Subcutaneous abdominal adipose tissue (tissue), 5 donors: ENCODE measurements around the gene TNS3.

Experiments used
- H3K27ac ChIP-seq: one replicate; pipeline ENCODE4 v1.7.0; 2013; ENCODE audit warnings: low read depth, mild to moderate bottlenecking, inconsistent platforms, low read length, moderate library complexity
- H3K27me3 ChIP-seq, 5 donors: one replicate each; pipeline ENCODE4 v1.7.0; 2013; ENCODE audit warnings: low read length in 5 of 5, inconsistent platforms in 1 of 5; ENCODE audit not compliant: control insufficient read depth in 5 of 5, insufficient read depth in 4 of 5
- H3K36me3 ChIP-seq, 5 donors: one replicate each; pipeline ENCODE4 v1.7.0; 2013; ENCODE audit warnings: low read length in 5 of 5; ENCODE audit not compliant: control insufficient read depth in 5 of 5, insufficient read depth in 5 of 5
- H3K4me1 ChIP-seq, 5 donors: one replicate each; pipeline ENCODE4 v1.7.0; 2013; ENCODE audit warnings: low read length in 5 of 5, mild to moderate bottlenecking in 3 of 5, moderate library complexity in 1 of 5; ENCODE audit not compliant: control insufficient read depth in 5 of 5, insufficient read depth in 5 of 5
- H3K4me3 ChIP-seq, 5 donors: one replicate each; pipeline ENCODE4 v1.7.0; 2013; ENCODE audit warnings: low read length in 5 of 5, low read depth in 1 of 5
- H3K9ac ChIP-seq, 5 donors: one replicate each; pipeline ENCODE4 v1.7.0; 2013; ENCODE audit warnings: low read length in 5 of 5, mild to moderate bottlenecking in 4 of 5, moderate library complexity in 3 of 5
- H3K9me3 ChIP-seq, 5 donors: one replicate each; pipeline ENCODE4 v1.7.0; 2013; ENCODE audit warnings: low read length in 5 of 5; ENCODE audit not compliant: control insufficient read depth in 5 of 5
- donor health status: healthy.
- donor health status: healthy.
- donor health status: healthy.
- donor health status: healthy.
- donor health status: healthy.

TNS3 gene

DNA sequence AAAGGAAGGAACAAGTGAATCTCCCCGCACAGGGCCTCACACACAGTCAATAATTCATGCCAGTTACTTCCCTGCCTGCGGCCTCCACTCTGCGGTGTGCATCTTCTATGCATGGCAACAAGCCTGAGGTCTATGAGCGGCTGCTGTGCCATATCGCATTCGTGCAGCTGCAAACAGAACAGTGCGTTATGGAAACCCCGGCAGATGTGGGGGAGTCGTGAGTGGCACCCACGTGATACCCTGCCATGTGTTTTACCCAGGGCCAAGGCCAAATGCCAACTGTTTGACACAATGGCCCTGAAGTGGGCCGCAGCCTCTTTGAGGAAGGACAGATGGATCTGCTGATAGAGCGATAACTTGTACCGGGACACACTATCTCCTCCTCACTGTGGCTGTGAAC lies 13.4 kb downstream of the TNS3 start:
- no peak overlapping the region for H3K9ac ChIP-seq
- H3K4me1 ChIP-seq = peaks cover 20 to 50% (median 48%) of the 10 kb centered on the region in 5 donors
- H3K9me3 ChIP-seq = no peaks in the 10 kb centered on the region
- H3K4me3 ChIP-seq = no peak overlapping the region
- peaks cover 0 to 7% (median 0%) of the 10 kb centered on the region in 5 donors for H3K36me3 ChIP-seq
- H3K27me3 ChIP-seq = no peaks in the 10 kb centered on the region
- H3K27ac ChIP-seq = no peak overlapping the region

DNA sequence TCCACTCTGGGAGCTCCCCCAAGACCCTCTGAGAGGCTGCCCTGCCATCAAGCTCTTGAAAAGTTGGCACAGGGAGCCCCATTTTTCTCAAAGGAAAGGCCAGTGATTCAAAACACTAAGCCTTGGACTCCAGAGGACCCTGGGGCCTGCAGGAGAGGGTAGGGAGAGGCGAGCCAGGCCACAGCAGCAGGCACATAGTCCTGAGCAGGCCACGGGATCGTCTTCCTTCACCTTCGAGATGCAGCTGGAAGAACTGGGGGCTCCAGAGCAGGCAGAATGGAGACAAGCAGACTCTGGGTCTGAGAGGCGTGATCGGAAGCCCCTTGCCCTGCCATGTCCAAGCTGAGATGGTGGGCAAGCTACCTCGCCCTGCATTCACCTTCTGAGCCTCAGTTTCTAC lies 13.9 kb downstream of the TNS3 start:
- H3K4me3 ChIP-seq = no peak overlapping the region
- H3K36me3 ChIP-seq = peaks cover 0 to 7% (median 0%) of the 10 kb centered on the region in 5 donors
- H3K4me1 ChIP-seq = peaks cover 20 to 45% (median 43%) of the 10 kb centered on the region in 5 donors
- H3K27ac ChIP-seq = no peak overlapping the region
- H3K27me3 ChIP-seq = no peaks in the 10 kb centered on the region
- no peaks in the 10 kb centered on the region for H3K9me3 ChIP-seq
- H3K9ac ChIP-seq = no peak overlapping the region

DNA sequence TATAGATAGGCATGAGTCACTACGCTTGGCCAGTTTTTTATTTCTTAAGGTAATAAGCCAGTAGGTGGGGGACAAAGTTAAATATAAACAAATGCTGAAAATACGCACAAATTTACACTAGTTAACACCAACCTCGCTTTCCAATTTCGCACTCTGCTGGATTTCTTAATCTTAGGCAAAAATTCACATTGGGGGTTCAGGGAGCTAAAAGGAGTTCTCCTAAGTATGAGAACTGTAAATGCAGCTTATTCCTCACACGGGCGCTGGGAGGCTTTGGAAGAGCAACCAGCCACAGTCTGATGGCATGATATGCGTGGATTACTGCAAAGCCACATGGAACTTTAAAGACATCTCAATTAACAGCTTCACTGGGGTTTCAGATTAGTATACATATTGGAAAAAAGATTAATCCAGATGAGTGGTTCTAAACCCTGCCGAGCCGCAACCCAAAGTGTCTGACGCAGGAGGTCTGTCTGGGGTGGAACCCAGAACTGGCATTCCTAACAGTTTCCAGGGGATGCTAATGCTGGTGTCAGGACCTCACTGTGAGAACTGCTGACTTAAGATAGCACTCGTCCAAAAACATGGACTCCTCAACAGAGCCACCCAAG lies 16.2 kb downstream of the TNS3 start:
- Histone ChIP-seq H3K9ac (no peak overlapping the region), H3K36me3 (peaks cover 0 to 7% (median 0%) of the 10 kb centered on the region in 5 donors), H3K27me3 (no peaks in the 10 kb centered on the region), H3K4me3 (no peak overlapping the region), H3K4me1 (peaks cover 6 to 27% (median 22%) of the 10 kb centered on the region in 5 donors), H3K9me3 (no peaks in the 10 kb centered on the region), H3K27ac (no peak overlapping the region)

DNA sequence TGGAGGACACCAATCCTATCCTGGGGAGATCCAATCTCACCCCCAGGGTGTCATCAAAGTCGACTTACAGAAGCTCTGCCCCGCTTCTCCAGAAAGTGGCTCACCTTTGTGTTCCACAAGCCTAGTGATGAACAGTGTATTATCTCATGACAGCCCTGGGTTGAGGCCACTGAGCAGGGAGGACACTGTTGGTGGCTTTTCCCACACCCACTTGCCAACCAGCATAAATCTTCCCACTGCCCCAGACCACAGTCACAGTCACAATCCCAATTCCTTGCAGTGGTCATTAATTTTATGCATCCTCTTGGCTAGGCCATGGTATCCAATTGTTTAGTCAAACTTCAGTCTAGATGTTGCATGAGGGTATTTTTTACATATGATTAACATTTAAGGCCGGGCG lies 18.4 kb downstream of the TNS3 start:
- Histone ChIP-seq H3K9ac (no peak overlapping the region), H3K4me3 (no peak overlapping the region), H3K36me3 (peaks cover 0 to 6% (median 0%) of the 10 kb centered on the region in 5 donors), H3K27ac (no peak overlapping the region), H3K9me3 (no peaks in the 10 kb centered on the region), H3K4me1 (peaks cover 0 to 26% (median 16%) of the 10 kb centered on the region in 5 donors), H3K27me3 (no peaks in the 10 kb centered on the region)

DNA sequence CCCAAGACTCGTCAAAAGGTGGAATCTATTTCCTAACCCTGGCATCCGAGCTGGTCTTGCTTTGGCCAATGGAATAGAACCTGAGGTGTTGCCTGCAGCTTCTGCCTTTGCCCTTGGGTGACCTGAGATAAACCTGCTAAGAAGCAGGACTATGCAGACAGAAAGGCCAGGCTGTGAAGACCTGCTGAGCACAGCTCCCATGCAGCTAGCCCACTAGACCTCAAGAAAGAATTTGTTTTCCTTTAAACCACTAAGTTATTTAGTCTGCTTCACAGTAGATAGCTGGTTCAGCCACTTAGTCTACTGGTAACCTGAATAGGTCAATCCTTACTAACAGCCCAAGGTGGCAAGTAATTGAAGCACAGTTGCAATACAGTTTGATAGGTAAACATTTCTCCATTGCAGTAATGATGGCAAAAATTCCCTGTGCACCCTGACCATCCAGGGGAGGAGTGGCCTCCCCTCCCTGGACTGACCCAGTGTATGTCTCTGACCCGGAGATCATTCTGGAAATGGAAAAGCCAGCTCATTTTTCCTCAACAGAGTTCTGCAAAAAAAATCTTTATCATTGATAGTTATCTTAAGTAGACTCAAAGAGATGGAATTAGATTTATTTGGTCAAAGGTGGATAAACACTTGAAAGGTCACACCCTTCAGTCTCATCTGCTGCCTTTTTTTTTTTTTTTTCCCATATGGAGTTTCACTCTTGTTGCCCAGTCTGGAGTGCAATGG lies 20.0 kb downstream of the TNS3 start:
- Histone ChIP-seq H3K9me3 (no peaks in the 10 kb centered on the region), H3K4me3 (no peak overlapping the region), H3K27ac (no peak overlapping the region), H3K4me1 (peaks cover 0 to 38% (median 28%) of the 10 kb centered on the region in 5 donors), H3K27me3 (no peaks in the 10 kb centered on the region), H3K9ac (no peak overlapping the region), H3K36me3 (peaks cover 0 to under 1% (median 0%) of the 10 kb centered on the region in 5 donors)

DNA sequence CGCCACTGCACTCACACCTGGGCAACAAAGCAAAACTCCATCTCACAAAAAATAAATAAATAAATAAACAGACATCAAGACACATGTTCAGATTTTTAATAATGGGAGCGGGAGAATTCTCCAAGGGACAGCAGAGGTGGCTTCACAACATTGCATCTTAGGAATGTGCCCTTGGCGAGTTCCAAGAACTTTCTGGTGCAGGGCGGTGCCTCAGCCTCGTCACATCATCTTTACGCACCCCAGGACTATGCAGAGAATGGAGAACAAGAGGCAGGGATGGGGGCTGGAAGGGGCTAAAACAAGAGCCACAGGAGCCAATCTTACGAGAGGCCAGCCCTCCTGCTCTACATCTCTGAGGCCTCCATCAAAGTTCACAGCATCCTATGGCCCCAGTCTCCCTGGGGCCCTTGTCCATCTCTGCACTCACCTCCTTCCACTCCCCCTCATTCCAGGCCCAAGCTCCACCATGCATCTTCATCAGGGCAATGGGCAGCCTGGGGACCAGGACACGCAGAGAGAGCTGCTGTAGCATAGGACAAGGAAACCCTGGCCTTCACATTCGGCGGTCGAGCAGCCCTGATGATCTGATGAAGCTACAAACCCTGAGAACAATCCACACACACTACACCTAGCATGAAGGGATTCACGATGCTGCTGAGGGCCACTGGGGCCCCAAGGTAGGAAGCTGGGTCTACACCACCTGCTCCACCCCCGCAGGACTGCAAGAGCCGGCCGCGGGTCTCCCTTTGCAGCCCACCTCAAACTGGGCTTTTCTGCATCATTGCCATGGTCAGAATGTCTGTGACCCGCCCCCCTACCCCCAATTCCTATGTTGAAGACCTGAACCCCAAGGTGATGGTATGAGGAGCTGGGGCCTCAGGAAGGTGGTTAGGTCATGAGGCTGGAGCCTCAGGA lies 22.3 kb downstream of the TNS3 start:
- Histone ChIP-seq H3K9ac (no peak overlapping the region), H3K36me3 (peaks cover 0 to 7% (median 2%) of the 10 kb centered on the region in 5 donors), H3K27ac (no peak overlapping the region), H3K4me1 (peaks cover 2 to 46% (median 26%) of the 10 kb centered on the region in 5 donors), H3K27me3 (no peaks in the 10 kb centered on the region), H3K9me3 (no peaks in the 10 kb centered on the region), H3K4me3 (no peak overlapping the region)

DNA sequence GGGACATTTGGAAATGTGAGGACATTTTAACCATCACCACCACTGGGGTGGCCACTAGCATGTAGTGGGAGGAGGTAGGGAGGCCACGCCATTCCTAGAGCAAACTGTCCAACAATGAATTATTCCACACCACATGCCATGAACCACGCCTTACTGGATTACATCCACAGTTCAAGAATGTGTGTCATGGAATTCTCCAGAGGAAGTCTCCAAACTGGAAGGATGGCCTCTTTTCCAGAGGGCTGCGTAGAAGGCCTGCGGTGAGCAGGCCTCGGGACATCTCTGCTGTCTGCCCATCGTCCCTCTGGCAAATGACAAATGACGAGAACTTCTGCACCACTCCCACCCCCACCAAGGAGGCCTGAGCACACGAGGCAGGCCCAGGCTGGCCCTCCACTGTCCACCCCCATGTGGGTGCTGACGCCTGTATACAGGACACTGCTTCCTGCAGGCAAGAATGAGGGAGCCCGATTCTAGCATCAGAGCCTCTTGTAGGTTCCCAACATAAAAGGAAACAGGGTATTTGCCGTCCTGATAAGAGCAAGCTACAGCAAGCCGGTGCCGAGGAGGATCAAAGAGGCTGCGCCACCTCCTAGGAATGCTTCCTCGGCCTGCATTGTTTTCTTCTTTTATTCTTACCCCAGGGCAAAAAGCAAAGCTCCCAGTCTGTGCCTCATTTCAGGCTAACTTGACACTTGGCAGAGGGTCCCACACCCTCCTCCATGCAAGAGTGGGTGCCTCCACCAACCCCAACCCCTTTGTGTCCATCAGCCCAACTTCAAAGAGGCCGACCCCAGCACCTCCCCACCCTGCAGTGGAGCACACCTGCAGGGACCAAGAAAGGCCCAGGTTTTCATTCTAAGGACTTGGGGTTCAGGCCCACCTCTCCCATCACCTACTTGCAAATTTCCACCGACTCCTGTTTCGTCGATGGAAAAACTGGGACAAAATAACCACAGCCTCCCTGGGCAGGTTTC lies 23.9 kb downstream of the TNS3 start:
- no peak overlapping the region for H3K27ac ChIP-seq

DNA sequence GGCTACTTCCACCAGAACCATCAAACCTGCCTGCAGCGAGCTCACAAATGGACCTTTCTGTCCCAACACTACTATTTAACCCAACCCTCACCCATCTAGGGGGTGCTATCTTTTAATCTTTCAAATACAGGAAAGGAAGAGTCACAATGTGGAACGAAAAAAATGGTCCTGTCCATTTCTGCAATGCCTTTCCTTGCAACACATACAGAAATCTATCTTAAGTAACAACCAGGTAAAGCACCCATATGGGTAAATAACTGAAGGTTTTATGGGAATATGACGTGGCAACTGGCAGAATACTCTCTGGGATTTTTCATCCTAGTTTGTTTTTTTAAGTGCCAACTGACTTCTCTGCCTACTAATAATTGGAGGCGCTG lies 24.6 kb downstream of the TNS3 start:
- Histone ChIP-seq H3K4me1 (peaks cover 2 to 54% (median 32%) of the 10 kb centered on the region in 5 donors), H3K27ac (no peak overlapping the region), H3K36me3 (peaks cover 0 to 7% (median 2%) of the 10 kb centered on the region in 5 donors), H3K9ac (no peak overlapping the region), H3K4me3 (no peak overlapping the region), H3K9me3 (no peaks in the 10 kb centered on the region), H3K27me3 (no peaks in the 10 kb centered on the region)

More for the DNA sequence above, 23.9 kb downstream of the TNS3 start:
- Histone ChIP-seq H3K9me3 (no peaks in the 10 kb centered on the region), H3K27me3 (no peaks in the 10 kb centered on the region), H3K4me3 (no peak overlapping the region), H3K4me1 (peaks cover 2 to 47% (median 26%) of the 10 kb centered on the region in 5 donors), H3K36me3 (peaks cover 0 to 7% (median 2%) of the 10 kb centered on the region in 5 donors), H3K9ac (peak overlapping the region in 1 of 5 donors; percentile 47)

DNA sequence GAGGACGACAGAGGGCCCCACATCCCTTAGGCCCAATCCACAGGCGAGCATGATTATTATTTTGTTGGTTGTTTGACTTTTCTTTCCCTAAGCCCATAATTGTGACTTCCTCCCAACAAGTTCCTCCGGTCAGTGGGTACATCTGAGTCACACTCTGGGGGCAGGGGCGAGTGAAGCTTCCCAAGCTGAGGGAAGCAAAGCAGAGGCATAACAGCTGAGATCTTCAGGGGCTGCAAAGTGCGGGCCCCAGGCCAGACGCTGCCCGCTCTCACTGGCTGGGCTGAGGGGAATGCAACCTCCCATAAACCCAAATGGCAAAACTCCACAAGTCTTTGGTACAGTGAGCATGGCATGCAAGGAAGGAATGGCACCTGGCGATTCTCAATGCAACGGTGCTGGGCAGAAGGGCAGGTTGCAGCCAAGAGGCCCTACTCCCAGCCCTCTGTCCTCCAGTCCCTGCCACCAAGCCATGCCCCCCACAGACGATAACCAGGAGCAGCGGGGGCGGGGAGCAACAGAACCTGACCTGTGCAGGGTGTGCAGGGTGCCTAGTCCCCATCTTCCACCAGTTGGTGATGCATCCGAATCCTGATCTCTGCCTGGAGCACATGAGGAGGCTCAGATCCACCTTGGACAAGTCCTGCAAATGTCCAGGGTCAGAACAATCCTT lies 25.3 kb downstream of the TNS3 start:
- H3K36me3 ChIP-seq = peaks cover 0 to 7% (median 2%) of the 10 kb centered on the region in 5 donors
- H3K27ac ChIP-seq = no peak overlapping the region
- H3K27me3 ChIP-seq = no peaks in the 10 kb centered on the region
- no peak overlapping the region for H3K4me3 ChIP-seq
- no peak overlapping the region for H3K9ac ChIP-seq
- H3K9me3 ChIP-seq = no peaks in the 10 kb centered on the region
- peaks cover 2 to 60% (median 34%) of the 10 kb centered on the region in 5 donors for H3K4me1 ChIP-seq
